ENCODE results near the gene FBN1.

DNA sequence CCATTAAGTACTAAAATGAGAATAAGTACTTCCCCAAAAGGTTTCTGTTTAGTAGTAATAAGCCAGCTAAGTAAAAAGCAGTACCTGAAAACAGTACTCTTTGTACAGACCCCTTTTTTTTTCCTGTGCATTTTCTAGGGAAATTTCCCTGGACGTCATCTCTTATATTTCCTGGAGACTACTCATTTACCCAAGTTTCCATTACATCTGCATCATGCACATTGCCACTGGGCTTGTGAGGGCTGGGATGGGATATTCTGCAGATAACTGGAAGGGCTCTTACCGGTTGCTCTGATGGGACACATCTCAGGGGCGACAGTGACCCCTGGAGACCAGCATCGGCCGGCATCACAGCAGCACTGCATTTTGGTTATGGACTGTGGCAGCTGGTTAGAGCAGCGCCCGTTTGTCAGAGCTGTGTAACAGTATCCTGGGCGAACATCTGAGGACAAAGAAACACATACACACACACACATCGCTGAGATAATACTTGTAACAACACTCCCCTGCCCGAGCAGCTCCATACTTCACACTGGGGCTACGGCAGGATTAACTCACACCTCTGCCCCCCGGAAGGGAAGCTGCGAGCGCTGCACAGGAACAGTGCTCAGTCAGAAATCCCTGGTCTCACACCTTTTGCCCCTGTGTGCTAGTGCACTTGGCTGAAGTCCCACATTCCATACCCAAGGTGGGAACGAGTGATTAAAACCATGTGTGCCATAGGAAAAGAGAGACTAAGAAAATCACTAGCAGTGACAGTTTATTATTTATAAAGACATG is 124.9 kb downstream of the FBN1 start:
- TF ChIP-seq ZNF529 (tag by site-specific recombination; IDR thresholded peaks at IDR 0.05; ENCODE audit: insufficient replicate concordance) (no peak), KLF16 (tag by site-specific recombination; IDR thresholded peaks at IDR 0.05) (no peak), ZNF785 (tag by site-specific recombination; IDR thresholded peaks at IDR 0.05) (no peak), ZNF248 (tag by site-specific recombination; IDR thresholded peaks at IDR 0.05) (no peak)
- TF ChIP-seq, protein P1, sequence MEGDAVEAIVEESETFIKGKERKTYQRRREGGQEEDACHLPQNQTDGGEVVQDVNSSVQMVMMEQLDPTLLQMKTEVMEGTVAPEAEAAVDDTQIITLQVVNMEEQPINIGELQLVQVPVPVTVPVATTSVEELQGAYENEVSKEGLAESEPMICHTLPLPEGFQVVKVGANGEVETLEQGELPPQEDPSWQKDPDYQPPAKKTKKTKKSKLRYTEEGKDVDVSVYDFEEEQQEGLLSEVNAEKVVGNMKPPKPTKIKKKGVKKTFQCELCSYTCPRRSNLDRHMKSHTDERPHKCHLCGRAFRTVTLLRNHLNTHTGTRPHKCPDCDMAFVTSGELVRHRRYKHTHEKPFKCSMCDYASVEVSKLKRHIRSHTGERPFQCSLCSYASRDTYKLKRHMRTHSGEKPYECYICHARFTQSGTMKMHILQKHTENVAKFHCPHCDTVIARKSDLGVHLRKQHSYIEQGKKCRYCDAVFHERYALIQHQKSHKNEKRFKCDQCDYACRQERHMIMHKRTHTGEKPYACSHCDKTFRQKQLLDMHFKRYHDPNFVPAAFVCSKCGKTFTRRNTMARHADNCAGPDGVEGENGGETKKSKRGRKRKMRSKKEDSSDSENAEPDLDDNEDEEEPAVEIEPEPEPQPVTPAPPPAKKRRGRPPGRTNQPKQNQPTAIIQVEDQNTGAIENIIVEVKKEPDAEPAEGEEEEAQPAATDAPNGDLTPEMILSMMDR (tag by site-specific recombination; IDR thresholded peaks at IDR 0.05), result no peak

All from HEK293 (cell line).